ENCODE results near the gene AGER. TPM values are rescaled to one million over a fixed set of nuclear protein-coding genes. Genes with fewer than 3 reads are reported as not detected.
"Not testable (repeated sequence)": the region's sequence is repeated elsewhere in the genome, so short reads cannot be mapped to it uniquely, and the experiment has no call there.

Gene AGER
- polyA plus RNA-seq, 4 donors = 14.3 to 30.0 (median 21.3) TPM

DNA sequence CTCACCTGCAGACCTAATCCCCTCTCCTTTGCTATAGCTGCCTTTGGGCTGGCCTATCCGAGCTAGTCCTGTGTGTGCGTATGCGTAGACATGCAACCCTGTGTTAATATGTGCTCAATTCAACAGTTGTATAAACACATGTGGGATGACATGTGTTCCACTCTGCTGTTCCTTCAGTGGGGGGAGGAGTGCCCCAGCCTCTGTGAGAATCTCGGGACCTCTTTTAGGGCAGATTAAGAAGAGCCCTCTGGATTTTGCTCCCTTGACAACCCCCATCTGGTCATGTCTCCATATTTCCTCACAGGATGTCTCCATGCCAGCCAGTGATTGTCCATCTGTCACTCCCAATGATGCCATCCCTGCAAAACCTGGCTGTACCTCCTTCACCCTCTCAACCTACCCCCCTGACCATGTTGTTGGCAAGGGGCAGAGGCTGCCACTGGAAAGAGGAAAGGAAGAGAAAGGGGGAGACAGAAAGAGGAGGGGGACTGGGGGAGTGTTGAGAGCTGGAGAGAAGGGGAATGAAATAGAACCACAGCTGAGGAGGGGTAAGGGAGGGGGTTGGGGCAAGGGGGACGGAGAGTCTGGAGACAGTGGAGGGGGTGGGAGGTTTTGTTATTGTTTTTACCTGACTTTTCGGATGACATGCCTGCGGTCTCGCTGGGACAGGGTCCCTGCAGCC, 32.7 kb downstream of the AGER start:
- no peak for DNase-seq (ENCODE audit: low read depth in 4 of 4, low spot score in 3 of 4)

- DNase-seq (ENCODE audit: low read depth in 4 of 4, low spot score in 3 of 4) = no peak
Observed at GRCh38 chr6:32149932-32150870, 33.9 kb downstream of the AGER start.

DNA sequence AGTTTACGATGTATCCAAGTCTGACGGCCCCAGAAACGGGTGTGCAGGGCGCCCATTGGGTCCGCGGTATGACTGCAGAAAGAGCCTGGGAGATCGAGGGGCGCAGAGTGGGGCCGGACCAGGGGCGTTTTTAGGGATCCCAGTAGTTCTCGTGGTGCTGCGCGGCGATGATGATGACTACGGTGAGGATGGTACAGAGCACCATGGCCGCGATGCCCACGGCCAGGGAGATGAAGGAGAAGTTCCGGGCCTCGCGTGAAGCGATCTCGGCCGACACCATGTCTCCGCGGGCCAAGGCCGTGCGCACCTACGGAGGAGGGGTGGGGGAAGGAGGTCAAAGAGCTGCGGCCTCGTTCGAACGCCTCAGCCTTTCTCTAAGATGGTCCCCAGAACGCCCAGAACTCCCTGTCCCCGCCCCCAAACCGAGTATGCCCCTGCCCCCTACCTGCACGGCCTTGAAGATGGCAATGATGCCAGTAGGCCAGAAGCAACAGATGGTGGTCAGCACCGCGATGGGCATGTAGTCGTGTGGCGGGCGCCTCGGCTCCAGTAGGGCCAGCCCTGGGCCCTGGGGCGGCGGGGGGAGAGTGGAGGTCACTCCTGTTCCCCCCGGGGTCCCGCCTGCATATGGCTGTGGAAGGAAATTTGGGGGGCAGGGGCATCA, 34.8 kb downstream of the AGER start:
- no peak for DNase-seq (ENCODE audit: low read depth in 4 of 4, low spot score in 3 of 4)

- DNase-seq (ENCODE audit: low read depth in 4 of 4, low spot score in 3 of 4) = no peak
Observed at GRCh38 chr6:32148289-32149091, 35.6 kb downstream of the AGER start.

GRCh38 chr6:32147401-32148132, 36.5 kb downstream of the AGER start:
- DNase-seq (ENCODE audit: low read depth in 4 of 4, low spot score in 3 of 4) = no peak

DNA sequence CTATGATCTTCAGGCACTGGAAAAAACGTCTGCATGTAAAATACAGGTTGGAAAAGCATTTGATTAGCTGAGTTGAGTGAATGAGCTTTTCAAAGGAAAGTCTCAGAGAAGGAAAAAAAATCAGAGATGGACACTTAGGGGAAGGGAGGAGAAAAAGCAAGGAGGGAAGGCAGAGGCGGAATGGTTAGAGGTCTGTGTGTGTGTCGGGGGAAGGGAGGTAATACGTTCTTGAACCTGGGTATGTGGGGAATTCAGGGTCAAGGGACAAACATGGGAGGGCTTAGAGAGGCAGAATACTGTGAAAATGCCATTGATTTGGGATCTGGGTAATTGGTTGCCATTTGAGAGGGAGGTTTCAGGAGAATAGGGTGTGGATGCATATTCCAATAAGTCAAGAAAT, 37.4 kb downstream of the AGER start:
- DNase-seq (ENCODE audit: low read depth in 4 of 4, low spot score in 3 of 4) = no peak

DNA sequence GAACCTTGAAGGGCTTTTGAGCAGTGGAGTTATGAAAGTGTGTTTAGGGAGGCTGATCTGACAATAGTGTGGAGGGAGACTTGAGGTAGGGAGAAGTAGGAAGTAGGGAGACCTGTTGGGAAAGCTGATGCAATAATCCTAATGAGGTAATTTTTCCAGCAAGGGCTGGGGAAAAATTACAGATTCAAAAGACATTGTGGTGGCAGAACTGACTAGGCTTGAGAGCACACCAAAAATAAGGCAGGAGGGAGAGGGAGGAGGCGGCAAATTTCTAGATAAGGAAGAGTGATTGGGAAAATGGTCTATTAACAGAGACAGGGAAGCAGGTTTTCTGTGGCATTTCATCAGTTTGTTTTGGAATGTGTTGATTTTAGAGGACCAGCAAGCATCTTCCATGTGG, 37.8 kb downstream of the AGER start:
- no peak for DNase-seq (ENCODE audit: low read depth in 4 of 4, low spot score in 3 of 4)

- not testable (repeated sequence) for DNase-seq (ENCODE audit: low read depth in 4 of 4, low spot score in 3 of 4)
Observed at GRCh38 chr6:32144238-32144637, 39.8 kb downstream of the AGER start.

GRCh38 chr6:32140420-32141046, 43.5 kb downstream of the AGER start:
- no peak for DNase-seq (ENCODE audit: low read depth in 4 of 4, low spot score in 3 of 4)

DNA sequence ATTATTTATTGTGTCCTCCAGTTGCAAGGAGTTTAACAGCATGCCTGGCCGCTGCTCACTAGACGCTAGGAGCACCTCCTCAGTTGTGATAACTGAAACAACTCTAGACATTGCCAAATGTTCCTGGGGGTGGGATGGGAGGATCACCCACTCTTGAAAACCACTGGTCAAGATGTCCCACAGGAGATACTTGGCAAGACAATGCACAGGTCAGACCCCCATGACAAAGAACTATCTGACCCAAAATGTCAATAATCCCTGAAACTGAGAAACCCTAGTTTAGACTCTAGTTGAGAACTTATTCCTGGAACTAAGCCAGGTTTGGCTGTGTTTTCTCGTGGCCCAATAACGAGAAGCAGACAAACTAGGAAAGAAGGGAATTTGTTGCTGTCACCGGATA, 44.5 kb downstream of the AGER start:
- no peak for DNase-seq (ENCODE audit: low read depth in 4 of 4, low spot score in 3 of 4)

GRCh38 chr6:32137454-32137853, 46.6 kb downstream of the AGER start:
- no peak for DNase-seq (ENCODE audit: low read depth in 4 of 4, low spot score in 3 of 4)

GRCh38 chr6:32133786-32134185, 50.3 kb downstream of the AGER start:
- DNase-seq (ENCODE audit: low read depth in 4 of 4, low spot score in 3 of 4) = no peak

- no peak for DNase-seq (ENCODE audit: low read depth in 4 of 4, low spot score in 3 of 4)
Observed at GRCh38 chr6:32132110-32132509, 51.9 kb downstream of the AGER start.

DNA sequence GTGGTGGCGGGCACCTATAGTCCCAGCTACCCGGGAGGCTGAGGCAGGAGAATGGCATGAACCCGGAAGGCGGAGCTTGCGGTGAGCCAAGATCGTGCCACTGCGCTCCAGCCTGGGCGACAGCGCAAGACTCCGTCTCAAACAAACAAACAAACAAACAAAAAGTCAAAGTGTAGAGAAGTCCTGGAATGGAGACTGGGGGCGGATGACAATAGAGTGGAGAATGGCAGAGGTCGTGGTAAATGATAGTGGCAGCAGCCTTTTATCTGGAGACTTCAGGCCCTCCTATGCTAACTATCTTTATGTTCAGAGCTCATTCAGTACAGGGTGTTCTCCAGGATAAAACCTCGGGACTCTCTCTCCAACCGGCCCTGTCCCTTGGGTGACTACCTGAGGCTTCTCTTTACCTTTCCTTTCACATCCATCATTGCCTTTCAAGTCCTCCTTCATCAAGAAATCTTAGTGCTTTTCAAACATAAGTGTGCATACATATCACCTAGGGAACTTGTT, 52.6 kb downstream of the AGER start:
- DNase-seq (ENCODE audit: low read depth in 4 of 4, low spot score in 3 of 4) = no peak

Other genes with a start within 250 kb of the AGER start
- gene CFB, start 238.2 kb downstream of the AGER start, polyA plus RNA-seq (ENCODE audit: insufficient read length in 4 of 4) = 10 to 100 TPM in 1 of 4 donors, 1 to 10 TPM in 3; 4.6 to 13.0 (median 6.7) TPM
- 10 to 100 TPM; 72.5 to 97.9 (median 84.9) TPM for gene NELFE, start 225.3 kb downstream of the AGER start, polyA plus RNA-seq (ENCODE audit: insufficient read length in 4 of 4)
- 10 to 100 TPM; 33.1 to 51.5 (median 39.7) TPM for gene SKIC2, start 225.1 kb downstream of the AGER start, polyA plus RNA-seq (ENCODE audit: insufficient read length in 4 of 4)
- 10 to 100 TPM; 22.6 to 37.5 (median 30.1) TPM for gene DXO, start 212.1 kb downstream of the AGER start, polyA plus RNA-seq (ENCODE audit: insufficient read length in 4 of 4)
- 10 to 100 TPM in 3 of 4 donors, 1 to 10 TPM in 1; 8.6 to 26.2 (median 15.2) TPM for gene C4A, start 202.2 kb downstream of the AGER start, polyA plus RNA-seq (ENCODE audit: insufficient read length in 4 of 4)
- gene C4B, start 169.5 kb downstream of the AGER start, polyA plus RNA-seq (ENCODE audit: insufficient read length in 4 of 4) = 10 to 100 TPM; 10.3 to 27.3 (median 16.0) TPM
- 1 to 10 TPM in 3 of 4 donors, under 1 TPM in 1; 0.76 to 1.4 (median 1.1) TPM for gene CYP21A2, start 145.8 kb downstream of the AGER start, polyA plus RNA-seq (ENCODE audit: insufficient read length in 4 of 4)
- 10 to 100 TPM in 2 of 4 donors, 1 to 10 TPM in 2; 4.6 to 98.0 (median 8.3) TPM for gene TNXB, start 74.9 kb downstream of the AGER start, polyA plus RNA-seq (ENCODE audit: insufficient read length in 4 of 4)
- gene ATF6B, start 56.0 kb downstream of the AGER start, polyA plus RNA-seq (ENCODE audit: insufficient read length in 4 of 4) = 100 to 1,000 TPM in 1 of 4 donors, 10 to 100 TPM in 3; 82.5 to 114 (median 85.7) TPM
- 1 to 10 TPM; 6.0 to 8.3 (median 6.9) TPM for gene FKBPL, start 54.0 kb downstream of the AGER start, polyA plus RNA-seq (ENCODE audit: insufficient read length in 4 of 4)
- gene PRRT1, start 32.3 kb downstream of the AGER start, polyA plus RNA-seq (ENCODE audit: insufficient read length in 4 of 4) = 1 to 10 TPM; 2.5 to 5.4 (median 3.4) TPM
- gene PPT2, start 30.1 kb downstream of the AGER start, polyA plus RNA-seq (ENCODE audit: insufficient read length in 4 of 4) = 10 to 100 TPM; 26.6 to 45.5 (median 34.9) TPM
- gene EGFL8, start 19.7 kb downstream of the AGER start, polyA plus RNA-seq (ENCODE audit: insufficient read length in 4 of 4) = 10 to 100 TPM; 21.2 to 45.5 (median 26.6) TPM
- gene AGPAT1, start 8.2 kb downstream of the AGER start, polyA plus RNA-seq (ENCODE audit: insufficient read length in 4 of 4) = 100 to 1,000 TPM in 2 of 4 donors, 10 to 100 TPM in 2; 84.4 to 105 (median 99.7) TPM
- 100 to 1,000 TPM in 1 of 4 donors, 10 to 100 TPM in 3; 57.4 to 103 (median 98.1) TPM for gene RNF5, start 5.8 kb downstream of the AGER start, polyA plus RNA-seq (ENCODE audit: insufficient read length in 4 of 4)
- 100 to 1,000 TPM; 135 to 202 (median 172) TPM for gene PBX2, start 5.9 kb upstream of the AGER start, polyA plus RNA-seq (ENCODE audit: insufficient read length in 4 of 4)
- gene GPSM3, start 8.4 kb upstream of the AGER start, polyA plus RNA-seq (ENCODE audit: insufficient read length in 4 of 4) = 10 to 100 TPM in 1 of 4 donors, 1 to 10 TPM in 3; 8.0 to 13.3 (median 8.8) TPM
- 10 to 100 TPM; 14.3 to 19.3 (median 17.0) TPM for gene NOTCH4, start 39.8 kb upstream of the AGER start, polyA plus RNA-seq (ENCODE audit: insufficient read length in 4 of 4)
- under 1 TPM in 1 of 4 donors, not detected in 3; 0.18 TPM for gene TSBP1, start 187.7 kb upstream of the AGER start, polyA plus RNA-seq (ENCODE audit: insufficient read length in 4 of 4)
- 1 to 10 TPM in 1 of 4 donors, under 1 TPM in 3; 0.18 to 1.5 (median 0.58) TPM for gene BTNL2, start 222.9 kb upstream of the AGER start, polyA plus RNA-seq (ENCODE audit: insufficient read length in 4 of 4)